RWPE1 (cell line): ENCODE measurements around the gene TBC1D16.

ENCODE experiments used
- CTCF ChIA-PET: fragments of 350-600 bp; sonication (Branson Sonifier 250); formaldehyde crosslinking; extraction: SDS; loops from one replicate; lab custom pipeline; 2021; lab: Yijun Ruan, JAX
- POLR2A ChIA-PET: fragments of 400-600 bp; formaldehyde crosslinking; extraction: SDS; loops from one replicate; lab custom pipeline; 2020; ENCODE audit warnings: antibody characterized with exemption; ENCODE audit not compliant: low non-redundant PET; lab: Yijun Ruan, JAX
- DNase-seq: peaks from one replicate; pipeline ENCODE4 v3.0.0; 2012; ENCODE audit warnings: low spot score
- H3K27ac ChIP-seq: fragments of 450-650 bp; 2 replicates; pipeline ENCODE4 v1.5.1; 2017
- CTCF ChIP-seq: fragments of 450-650 bp; conservative IDR thresholded peaks from 2 replicates; pipeline ENCODE4 v1.5.1; 2017; ENCODE audit warnings: low read depth, mild to moderate bottlenecking

TBC1D16 gene

GRCh38 chr17:79887451-79887991 is 148.2 kb downstream of the TBC1D16 start:
- DNase-seq, result no peak
- ChIA-PET CTCF (no interaction called here), POLR2A (no interaction called here)
- no peak overlapping the region for H3K27ac ChIP-seq
- no peak for TF ChIP-seq CTCF

GRCh38 chr17:79883202-79883601 is 152.5 kb downstream of the TBC1D16 start:
- TF ChIP-seq CTCF, result no peak
- ChIA-PET CTCF (interaction anchor here (0.6 kb wide), 1 partner anchor 244 kb away, joined by 3 read pairs; no protein-coding TSS in a partner anchor), POLR2A (no interaction called here)
- DNase-seq, result no peak
- H3K27ac ChIP-seq, result no peak overlapping the region
